Esophagus squamous epithelium (tissue), 4 donors: ENCODE results near the gene PDZRN4.

ENCODE experiments used
- POLR2A ChIP-seq, 4 donors: fragments of 450-650 bp; IDR thresholded peaks; one replicate each; pipeline ENCODE4 v1.6.1; 2017; ENCODE audit warnings: antibody characterized with exemption in 4 of 4, mild to moderate bottlenecking in 4 of 4, moderate library complexity in 3 of 4
- TF ChIP-seq, protein P1 (sequence below), 6 experiments: fragments of 450-650 bp in 4 of 6; fragments of 200-600 bp in 2 of 6; sonication (generic) in 2 of 6; IDR thresholded peaks; one replicate each; pipeline ENCODE4 v1.5.1; 2016 to 2019; ENCODE audit warnings: antibody characterized with exemption in 6 of 6, mild to moderate bottlenecking in 4 of 6, moderate library complexity in 4 of 6

DNA sequence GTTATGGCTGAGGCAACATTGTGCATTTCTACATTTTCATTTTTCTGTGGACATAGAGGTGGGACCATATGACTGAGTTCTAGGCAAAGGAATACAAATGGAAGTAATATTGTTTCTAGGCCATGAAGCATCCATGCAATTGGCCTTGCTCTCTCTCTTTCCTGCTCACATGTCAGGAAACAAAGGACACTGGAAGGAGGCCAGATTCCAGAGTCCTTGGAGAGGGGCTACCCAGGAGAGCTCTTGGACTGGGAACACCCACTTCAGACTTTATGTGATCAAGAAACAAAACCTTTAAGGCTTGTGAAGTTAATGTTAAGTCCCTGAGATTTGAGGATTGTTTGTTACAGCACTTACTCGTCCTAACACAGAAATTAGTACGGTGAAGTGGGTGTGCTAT is 32.8 kb downstream of the PDZRN4 start:
- TF ChIP-seq, protein P1, sequence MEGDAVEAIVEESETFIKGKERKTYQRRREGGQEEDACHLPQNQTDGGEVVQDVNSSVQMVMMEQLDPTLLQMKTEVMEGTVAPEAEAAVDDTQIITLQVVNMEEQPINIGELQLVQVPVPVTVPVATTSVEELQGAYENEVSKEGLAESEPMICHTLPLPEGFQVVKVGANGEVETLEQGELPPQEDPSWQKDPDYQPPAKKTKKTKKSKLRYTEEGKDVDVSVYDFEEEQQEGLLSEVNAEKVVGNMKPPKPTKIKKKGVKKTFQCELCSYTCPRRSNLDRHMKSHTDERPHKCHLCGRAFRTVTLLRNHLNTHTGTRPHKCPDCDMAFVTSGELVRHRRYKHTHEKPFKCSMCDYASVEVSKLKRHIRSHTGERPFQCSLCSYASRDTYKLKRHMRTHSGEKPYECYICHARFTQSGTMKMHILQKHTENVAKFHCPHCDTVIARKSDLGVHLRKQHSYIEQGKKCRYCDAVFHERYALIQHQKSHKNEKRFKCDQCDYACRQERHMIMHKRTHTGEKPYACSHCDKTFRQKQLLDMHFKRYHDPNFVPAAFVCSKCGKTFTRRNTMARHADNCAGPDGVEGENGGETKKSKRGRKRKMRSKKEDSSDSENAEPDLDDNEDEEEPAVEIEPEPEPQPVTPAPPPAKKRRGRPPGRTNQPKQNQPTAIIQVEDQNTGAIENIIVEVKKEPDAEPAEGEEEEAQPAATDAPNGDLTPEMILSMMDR (IDR thresholded peaks at IDR 0.05): no peak
- no peak for TF ChIP-seq POLR2A (IDR thresholded peaks at IDR 0.05)
